A673 (cell line): ENCODE results near the gene HIKESHI. TPM values are rescaled to one million over a fixed set of nuclear protein-coding genes. Genes with fewer than 3 reads are reported as not detected.
"Not testable (repeated sequence)": the region's sequence is repeated elsewhere in the genome, so short reads cannot be mapped to it uniquely, and the experiment has no call there.

Experiments used
- BruUV-seq: library from RNA; stranded (reverse); fragments of 400-500 nt; replicated peaks from 2 replicates; lab custom pipeline; 2021; lab: Mats Ljungman, UMichigan
- CTCF ChIA-PET: fragments of 300-600 bp; sonication (Branson Sonifier 250); formaldehyde crosslinking; loops from one replicate; lab custom pipeline; 2022; ENCODE audit warnings: antibody characterized with exemption; lab: Charles Lee
- POLR2A ChIA-PET: fragments of 300-600 bp; sonication (Branson Sonifier 250); formaldehyde crosslinking; loops from one replicate; lab custom pipeline; 2022; ENCODE audit warnings: antibody characterized with exemption; ENCODE audit not compliant: low non-redundant PET; lab: Charles Lee
- DNase-seq: peaks from one replicate; pipeline ENCODE4 v3.0.0-alpha.2; 2015; ENCODE audit warnings: low spot score
- H3K27ac ChIP-seq: fragments of 200-600 bp; sonication (generic); 2 replicates; pipeline ENCODE4 v1.5.1; 2016; ENCODE audit warnings: mixed run types, low read depth, mild to moderate bottlenecking, mixed read lengths, antibody characterized with exemption, low read length; ENCODE audit not compliant: poor library complexity, severe bottlenecking
- H3K27me3 ChIP-seq: fragments of 200-600 bp; sonication (generic); replicated peaks from 2 replicates; pipeline ENCODE4 v1.6.1; 2017; ENCODE audit warnings: mixed run types, low read depth, mild to moderate bottlenecking, mixed read lengths, antibody characterized with exemption, low read length; ENCODE audit not compliant: insufficient read depth, poor library complexity
- H3K36me3 ChIP-seq: fragments of 200-600 bp; sonication (generic); 2 replicates; pipeline ENCODE4 v1.6.1; 2016; ENCODE audit warnings: mixed run types, mild to moderate bottlenecking, mixed read lengths, antibody characterized with exemption, low read length; ENCODE audit not compliant: insufficient read depth, poor library complexity, severe bottlenecking
- H3K4me1 ChIP-seq: fragments of 200-600 bp; sonication (generic); 2 replicates; pipeline ENCODE4 v1.6.1; 2017; ENCODE audit warnings: mixed run types, mild to moderate bottlenecking, mixed read lengths, antibody characterized with exemption, low read length; ENCODE audit not compliant: insufficient read depth, poor library complexity, severe bottlenecking
- H3K4me3 ChIP-seq: fragments of 200-600 bp; sonication (generic); 2 replicates; pipeline ENCODE4 v1.5.1; 2016; ENCODE audit warnings: low read depth, mixed run types, mild to moderate bottlenecking, mixed read lengths, low read length; ENCODE audit not compliant: poor library complexity, severe bottlenecking
- H3K9me3 ChIP-seq: fragments of 200-600 bp; sonication (generic); 2 replicates; pipeline ENCODE4 v1.6.1; 2016; ENCODE audit warnings: mixed run types, low read depth, mild to moderate bottlenecking, mixed read lengths, antibody characterized with exemption, low read length; ENCODE audit not compliant: poor library complexity, severe bottlenecking
- CTCF ChIP-seq: fragments of 300-800, 200-600 bp; sonication (generic); conservative IDR thresholded peaks from 2 replicates; pipeline ENCODE4 v1.5.1; 2017; ENCODE audit warnings: low read depth, mild to moderate bottlenecking, antibody characterized with exemption, low read length, moderate library complexity, mixed read lengths
- EZH2 ChIP-seq: fragments of 200-600 bp; sonication (generic); IDR thresholded peaks from 2 replicates; pipeline ENCODE4 v1.6.1; 2017; ENCODE audit warnings: borderline replicate concordance, low read depth, mild to moderate bottlenecking, mixed read lengths, antibody characterized with exemption, low read length; ENCODE audit not compliant: poor library complexity, severe bottlenecking
- intact Hi-C: fragments of 100-400 bp; cut with micrococcal nuclease; formaldehyde crosslinking; loops from one replicate; pipeline ENCODE4 v1.10.0; 2022; ENCODE audit not compliant: unreplicated experiment
- total RNA-seq: library from RNA; stranded (reverse); gene quantifications from 2 replicates; pipeline ENCODE4 v1.2.3, GENCODE V29; 2021

Gene HIKESHI
- total RNA-seq, 1 experiment from 2014 or later, result 55.1 TPM

GRCh38 chr11:86341382-86341781, 39.3 kb downstream of the HIKESHI start:
- no peak for TF ChIP-seq EZH2
- no peak for TF ChIP-seq CTCF
- ChIA-PET CTCF (no interaction called here), POLR2A (interaction anchor here (0.6 kb wide), 1 partner anchor 15 kb away, joined by 7 read pairs; no protein-coding TSS in a partner anchor)
- Histone ChIP-seq H3K27ac (no peak overlapping the region), H3K4me3 (no peak overlapping the region), H3K36me3 (no peaks in the 10 kb centered on the region), H3K27me3 (no peaks in the 10 kb centered on the region), H3K9me3 (no peaks in the 10 kb centered on the region), H3K4me1 (no peaks in the 10 kb centered on the region)
- BruUV-seq, result no TSS peak
- intact Hi-C loops, result no loop called here
- no peak for DNase-seq

- no peak overlapping the region for H3K27ac ChIP-seq
- BruUV-seq, result no TSS peak
- ChIA-PET POLR2A (no interaction called here), CTCF (no interaction called here)
- DNase-seq, result no peak
- no peak for TF ChIP-seq EZH2
- no peak for TF ChIP-seq CTCF
- intact Hi-C loops, result no loop called here
- no peaks in the 10 kb centered on the region for H3K9me3 ChIP-seq
- H3K4me1 ChIP-seq, result no peaks in the 10 kb centered on the region
- H3K4me3 ChIP-seq, result no peak overlapping the region
- no peaks in the 10 kb centered on the region for H3K27me3 ChIP-seq
- no peaks in the 10 kb centered on the region for H3K36me3 ChIP-seq
Observed at GRCh38 chr11:86346513-86346912, 44.5 kb downstream of the HIKESHI start.

- BruUV-seq, result no TSS peak
- H3K27me3 ChIP-seq, result no peaks in the 10 kb centered on the region
- H3K36me3 ChIP-seq, result no peaks in the 10 kb centered on the region
- TF ChIP-seq EZH2 (no peak), CTCF (no peak)
- CTCF ChIA-PET, result no interaction called here
- H3K27ac ChIP-seq, result no peak overlapping the region
- H3K4me3 ChIP-seq, result no peak overlapping the region
- intact Hi-C loops, result no loop called here
- POLR2A ChIA-PET, result no interaction called here
- no peaks in the 10 kb centered on the region for H3K4me1 ChIP-seq
- no peaks in the 10 kb centered on the region for H3K9me3 ChIP-seq
- DNase-seq, result no peak
Observed at GRCh38 chr11:86355256-86355655, 53.2 kb downstream of the HIKESHI start.

- H3K4me1 ChIP-seq, DNase-seq, H3K4me3 ChIP-seq, CTCF ChIA-PET, intact Hi-C loops, H3K27me3 ChIP-seq, H3K36me3 ChIP-seq, BruUV-seq, H3K9me3 ChIP-seq, H3K27ac ChIP-seq, POLR2A ChIA-PET: not testable (repeated sequence)
Observed at GRCh38 chr11:86357412-86357811, 55.4 kb downstream of the HIKESHI start.
